SU-DHL-6 (cell line): ENCODE measurements around the gene ECD.

Experiments used
- CTCF ChIP-seq: fragments of 200-600 bp; sonication (generic); IDR thresholded peaks from one replicate; pipeline ENCODE4 v1.5.1; 2017; ENCODE audit warnings: antibody characterized with exemption, mild to moderate bottlenecking, low read length, moderate library complexity; ENCODE audit not compliant: insufficient read depth, poor library complexity, severe bottlenecking
- EZH2phosphoT487 ChIP-seq: fragments of 200-600 bp; sonication (generic), shearing (Covaris generic); conservative IDR thresholded peaks from 2 replicates; pipeline ENCODE4 v1.6.1; 2018; ENCODE audit warnings: mild to moderate bottlenecking, antibody characterized with exemption, low read length, moderate library complexity, mixed read lengths

GRCh38 chr10:73095481-73096021, 72.3 kb downstream of the ECD start:
- TF ChIP-seq CTCF (no peak), EZH2phosphoT487 (no peak)
